Hematopoietic multipotent progenitor cell treated with erythropoietin and hydrocortisone succinate and interleukin-3 and kit ligand, for 8 days (in vitro differentiated cells): Measurements from ENCODE around the gene WBP2NL.

Source experiments
- DNase-seq: peaks from one replicate; pipeline ENCODE4 v3.0.0-alpha.2; 2015

The WBP2NL gene

GRCh38 chr22:41979423-41980250 is 19.0 kb upstream of the WBP2NL start:
- no peak for DNase-seq

GRCh38 chr22:41982865-41983264 is 15.7 kb upstream of the WBP2NL start:
- DNase-seq: no peak

- DNase-seq: no peak
Measured at GRCh38 chr22:41983513-41984405, 14.8 kb upstream of the WBP2NL start.

DNA sequence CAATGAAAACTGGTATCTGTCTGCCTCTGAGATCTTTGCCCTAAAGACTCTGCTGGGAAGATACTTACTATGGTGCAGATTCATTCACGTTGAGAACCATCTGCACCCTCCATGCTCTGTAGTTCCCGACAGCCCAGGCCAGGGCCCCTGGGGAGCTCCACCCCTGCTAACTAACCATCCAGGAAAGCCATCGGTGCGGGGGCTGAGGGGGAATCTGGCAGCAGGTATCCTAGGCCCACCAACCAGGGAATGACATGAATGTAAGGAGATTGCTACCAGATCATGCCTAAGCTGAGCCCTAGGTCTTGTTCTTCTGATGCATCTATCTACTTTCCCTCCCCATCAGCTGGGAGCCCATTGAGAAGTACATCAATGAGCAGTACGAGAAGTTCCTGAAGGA is 11.3 kb upstream of the WBP2NL start:
- DNase-seq: no peak

GRCh38 chr22:41989246-41989645 is 9.3 kb upstream of the WBP2NL start:
- DNase-seq: no peak

- no peak for DNase-seq
Measured at GRCh38 chr22:41991111-41991510, 7.5 kb upstream of the WBP2NL start.

GRCh38 chr22:41992496-41992895 is 6.1 kb upstream of the WBP2NL start:
- DNase-seq: no peak

GRCh38 chr22:41995211-41995610 is 3.4 kb upstream of the WBP2NL start:
- DNase-seq: no peak

DNA sequence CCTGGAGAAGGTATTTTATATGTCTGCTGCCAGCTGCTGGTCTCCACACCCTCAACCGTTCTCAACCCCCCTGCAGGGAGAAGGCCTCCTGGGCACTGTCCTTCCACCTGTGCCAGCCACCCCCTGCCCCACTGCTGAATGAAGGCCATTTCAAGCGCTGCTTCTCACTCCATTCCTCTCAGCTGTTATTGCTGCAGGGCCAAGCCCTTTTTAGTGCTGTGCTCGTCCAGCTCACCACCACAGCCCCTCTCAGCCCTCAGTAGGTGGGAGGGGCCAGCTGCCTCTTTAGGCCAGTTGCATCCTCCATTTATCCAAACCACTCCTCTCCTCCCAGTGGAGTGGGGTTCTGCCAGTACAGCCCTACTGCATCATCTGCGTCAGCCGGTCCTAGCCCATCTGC is 1.8 kb upstream of the WBP2NL start:
- DNase-seq: no peak

DNA sequence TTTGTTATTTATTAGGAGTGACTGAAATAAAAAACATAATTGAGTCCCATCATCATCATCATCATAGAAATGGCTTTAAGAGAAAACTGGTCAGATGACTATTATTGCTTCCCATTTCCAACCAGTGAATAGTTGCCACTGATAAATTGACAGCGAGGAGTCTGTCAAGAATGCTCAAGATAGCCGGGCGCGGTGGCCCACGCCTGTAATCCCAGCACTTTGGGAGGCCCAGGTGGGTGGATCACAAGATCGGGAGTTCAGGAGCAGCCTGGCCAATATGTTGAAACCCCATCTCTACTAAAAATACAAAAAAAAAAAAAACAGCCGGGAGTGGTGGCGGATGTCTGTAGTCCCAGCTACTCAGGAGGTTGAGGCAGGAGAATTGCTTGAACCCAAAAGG is 1.9 kb downstream of the WBP2NL start:
- DNase-seq: no peak

DNA sequence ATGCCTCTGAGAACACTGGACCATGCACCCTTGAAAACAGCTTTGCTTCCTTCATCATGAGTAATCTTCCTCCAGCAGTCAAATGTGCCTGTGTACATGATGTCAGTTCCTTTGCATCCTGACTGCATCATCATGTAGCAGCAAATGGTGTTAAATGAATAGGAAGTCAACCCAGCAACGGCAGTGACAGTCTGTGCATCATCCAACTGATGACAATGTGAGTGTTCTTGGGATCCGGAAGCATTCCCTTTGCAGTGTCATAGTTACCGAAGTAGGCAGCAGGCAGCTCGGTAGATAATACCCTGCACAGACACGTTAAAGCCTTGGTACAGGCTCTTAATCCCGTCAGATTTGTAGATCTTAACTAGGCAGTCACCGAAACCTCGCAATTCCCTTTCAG is 2.5 kb downstream of the WBP2NL start:
- DNase-seq: no peak

DNA sequence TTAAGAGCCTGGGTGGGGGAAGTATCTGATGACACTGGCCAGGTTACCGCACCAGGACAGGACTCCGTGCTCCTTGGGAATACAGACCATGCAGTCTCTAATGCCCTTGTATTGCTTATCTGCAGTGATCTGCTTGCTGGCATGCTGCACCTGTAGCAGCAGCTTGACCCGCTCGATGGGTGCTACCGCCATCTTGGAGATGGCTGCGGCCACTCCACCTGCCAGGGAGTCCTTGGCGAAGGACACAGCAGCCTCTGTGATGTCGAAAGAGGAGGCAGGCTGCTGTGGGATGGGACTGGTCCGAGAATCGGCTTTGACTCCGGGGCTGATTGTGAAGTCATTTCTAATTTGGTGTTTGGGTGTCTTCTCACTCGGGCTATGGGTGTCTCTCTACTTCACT is 3.1 kb downstream of the WBP2NL start:
- DNase-seq: no peak

DNA sequence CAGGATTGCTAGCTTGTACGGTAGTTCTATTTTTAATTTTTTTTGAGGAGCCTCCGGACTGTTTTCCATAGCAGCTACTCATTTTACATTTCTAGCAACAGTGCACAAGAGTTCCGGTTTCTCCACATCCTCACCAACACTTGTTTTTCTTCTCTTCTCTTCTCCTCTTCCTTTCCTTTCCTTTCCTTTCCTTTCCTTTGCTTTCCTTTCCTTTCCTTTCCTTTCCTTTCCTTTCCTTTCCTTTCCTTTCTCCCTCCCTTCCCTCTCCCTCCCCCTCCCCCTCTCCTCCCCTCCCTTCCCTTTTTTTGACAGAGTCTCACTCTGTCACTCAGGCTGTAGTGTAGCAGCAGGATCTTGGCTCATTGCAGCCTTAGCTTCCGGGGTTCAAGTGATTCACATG is 9.3 kb downstream of the WBP2NL start:
- no peak for DNase-seq

DNA sequence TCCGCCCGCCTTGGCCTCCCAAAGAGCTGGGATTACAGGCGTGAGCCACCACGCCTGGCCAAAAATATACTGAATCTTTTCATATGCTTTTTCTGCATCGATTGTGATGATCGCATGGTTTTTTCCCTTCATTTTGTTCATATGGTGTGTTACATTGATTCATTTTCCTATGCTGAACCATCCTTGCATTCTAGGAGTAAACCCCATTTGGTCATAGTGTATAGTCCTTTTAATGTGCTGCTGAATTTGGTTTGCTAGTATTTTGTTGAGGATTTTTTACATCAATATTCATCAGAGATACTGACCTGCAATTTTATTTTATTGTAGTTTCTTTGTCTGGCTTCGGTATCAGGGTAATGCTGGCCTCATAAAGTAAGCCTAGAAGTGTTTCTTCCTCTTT is 12.2 kb downstream of the WBP2NL start:
- DNase-seq: no peak

DNA sequence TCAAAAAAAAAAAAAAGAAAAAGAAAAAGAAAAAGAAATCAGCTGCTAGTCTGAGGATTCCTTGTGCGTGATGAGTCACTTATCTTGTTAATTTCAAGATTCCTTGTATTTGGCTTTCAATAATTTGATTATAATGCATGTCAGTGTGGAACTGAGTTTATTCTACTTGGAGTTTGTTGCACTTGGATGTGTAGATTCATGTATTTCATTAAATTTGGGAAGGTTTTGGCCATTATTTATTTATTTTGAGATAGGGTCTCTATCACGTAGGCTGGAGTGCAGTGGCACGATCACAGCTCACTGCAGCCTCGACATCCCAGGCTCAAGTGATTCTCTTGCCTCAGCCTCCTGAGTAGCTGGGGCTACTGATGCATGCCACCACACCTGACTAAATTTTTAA is 14.8 kb downstream of the WBP2NL start:
- DNase-seq: no peak

- no peak for DNase-seq
Measured at GRCh38 chr22:42016111-42016510, 17.5 kb downstream of the WBP2NL start.

DNA sequence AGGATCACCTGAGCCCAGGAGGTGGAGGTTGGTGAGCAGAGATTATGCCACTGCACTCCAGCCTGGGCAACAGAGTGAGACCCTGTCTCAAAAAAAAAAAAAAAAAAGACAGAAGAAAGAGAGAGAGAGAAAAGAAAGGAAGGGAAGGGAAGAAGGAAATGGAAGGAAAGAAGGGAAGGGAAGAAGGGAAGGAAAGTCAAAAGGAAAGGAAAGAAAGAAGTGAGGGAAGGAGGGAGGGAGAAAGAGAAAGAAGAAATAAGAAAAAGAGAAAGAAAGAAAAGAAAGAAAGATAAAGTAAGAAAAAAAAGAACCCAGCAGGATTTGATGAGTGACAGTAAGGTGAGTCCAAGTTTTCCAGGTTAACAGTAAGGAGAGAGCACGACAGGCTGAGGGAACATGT is 19.6 kb downstream of the WBP2NL start:
- DNase-seq: no peak

- DNase-seq: no peak
Measured at GRCh38 chr22:42021571-42021970, 23.0 kb downstream of the WBP2NL start.

GRCh38 chr22:42022162-42022847 is 23.7 kb downstream of the WBP2NL start:
- no peak for DNase-seq

DNA sequence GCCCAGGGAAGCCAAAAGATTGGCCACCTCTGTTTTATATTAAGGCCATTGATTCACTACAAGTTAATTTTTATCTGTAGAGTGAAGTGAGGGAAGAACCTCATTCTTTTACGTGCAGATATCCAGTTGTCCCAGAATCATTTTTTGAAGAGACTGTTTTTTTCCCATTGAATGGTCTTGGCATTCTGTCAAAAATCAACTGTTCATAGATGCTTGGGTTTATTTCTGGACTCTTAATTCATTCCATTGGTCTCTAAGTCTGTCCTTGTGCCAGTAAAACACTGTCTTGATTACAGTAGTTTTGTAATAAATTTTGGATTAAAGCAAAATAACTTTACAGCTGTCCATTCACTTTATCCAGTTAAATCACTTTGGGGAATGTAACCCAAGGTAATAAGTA is 26.8 kb downstream of the WBP2NL start:
- DNase-seq: no peak

DNA sequence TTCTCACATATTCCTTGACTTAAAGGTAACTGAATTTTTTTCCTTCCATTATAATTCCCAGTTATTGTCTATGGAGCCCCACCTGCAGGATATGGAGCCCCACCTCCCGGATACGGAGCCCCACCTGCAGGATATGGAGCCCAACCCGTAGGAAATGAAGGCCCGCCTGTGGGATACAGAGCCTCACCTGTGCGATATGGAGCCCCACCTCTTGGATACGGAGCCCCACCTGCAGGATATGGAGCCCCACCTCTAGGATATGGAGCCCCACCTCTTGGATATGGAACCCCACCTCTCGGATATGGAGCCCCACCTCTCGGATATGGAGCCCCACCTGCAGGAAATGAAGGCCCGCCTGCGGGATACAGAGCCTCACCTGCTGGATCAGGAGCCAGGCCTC is 28.1 kb downstream of the WBP2NL start:
- no peak for DNase-seq

DNA sequence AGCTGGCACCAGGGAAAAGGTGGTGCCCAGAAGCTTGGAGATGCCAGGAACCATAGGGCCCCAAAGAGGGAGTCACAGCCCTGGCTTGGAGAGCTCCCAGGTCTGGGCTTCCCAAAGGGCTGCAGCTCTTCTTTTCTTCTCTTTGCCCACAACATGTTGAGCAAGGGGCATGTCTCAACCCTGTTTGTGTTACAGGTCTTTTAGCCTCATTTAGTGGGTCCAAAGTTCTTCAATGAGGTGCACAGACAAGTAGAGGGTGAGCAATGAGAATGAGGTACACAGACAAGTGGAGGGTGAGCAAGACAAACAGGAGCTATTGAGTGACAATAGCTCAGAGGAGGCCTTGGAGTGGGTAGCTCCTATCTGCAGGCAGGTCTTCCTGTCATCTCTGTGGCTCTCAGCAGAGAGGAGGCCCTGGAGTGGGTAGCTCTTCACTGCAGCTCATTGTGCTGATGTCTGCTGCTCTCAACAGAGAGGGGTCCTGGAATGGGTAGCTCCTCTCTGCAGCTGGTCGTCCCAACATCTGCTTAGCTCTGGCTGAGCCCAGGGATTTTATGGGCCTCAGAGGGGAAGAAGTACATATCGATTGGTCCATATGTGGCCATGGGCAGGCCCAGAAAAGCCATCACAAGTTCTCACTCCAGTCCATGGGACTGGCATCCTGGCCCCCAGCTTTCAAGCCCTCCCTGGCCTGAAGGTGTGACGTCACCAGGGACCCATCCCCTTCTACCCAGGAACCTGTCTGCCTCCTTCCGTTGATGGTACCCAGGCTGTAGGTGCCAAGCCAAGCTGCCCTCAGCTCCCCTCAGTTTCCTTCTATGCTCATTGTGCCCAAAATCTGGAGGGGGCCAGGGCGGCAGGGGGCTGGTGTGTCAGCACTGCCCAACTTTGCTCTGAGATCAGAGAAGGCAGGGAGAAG is 34.9 kb downstream of the WBP2NL start:
- no peak for DNase-seq

DNA sequence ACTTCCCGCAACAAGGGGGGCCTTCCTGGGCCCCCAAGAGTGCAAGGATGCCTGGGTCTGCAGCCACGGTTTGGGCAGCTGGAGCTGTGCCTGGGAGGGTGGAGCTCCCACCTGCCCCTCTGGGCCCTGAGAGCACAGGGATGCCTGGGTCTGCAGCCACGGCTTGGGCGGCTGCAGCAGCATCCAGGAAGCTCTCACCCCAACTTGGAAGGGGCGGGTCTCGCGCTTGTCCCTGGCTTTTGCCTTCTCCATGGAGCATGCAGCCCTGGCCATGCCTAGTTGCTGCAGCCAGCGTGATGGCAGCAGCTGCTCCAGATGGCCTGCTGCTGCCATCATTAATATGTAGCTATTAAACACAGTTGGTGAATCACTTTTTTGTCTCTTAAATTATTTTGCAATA is 36.7 kb downstream of the WBP2NL start:
- DNase-seq: no peak
